ENCODE measurements around the gene ZBTB11. TPM values are rescaled to one million over a fixed set of nuclear protein-coding genes. Genes with fewer than 3 reads are reported as not detected.
A peak's percentile ranks its signal among the peaks of the same experiment; 100 is the strongest.
"Not testable (repeated sequence)": the region's sequence is repeated elsewhere in the genome, so short reads cannot be mapped to it uniquely, and the experiment has no call there.

Gene ZBTB11
- total RNA-seq, 1 donor from 2014 or later = 13.0 TPM

GRCh38 chr3:101701696-101702634 is 25.0 kb upstream of the ZBTB11 start:
- no peaks in the 10 kb centered on the region for H3K9me3 Mint-ChIP-seq (ENCODE audit: unreplicated experiment)
- no peaks in the 10 kb centered on the region for H3K4me1 Mint-ChIP-seq (ENCODE audit: unreplicated experiment)
- TF ChIP-seq CTCF (IDR thresholded peaks at IDR 0.05; ENCODE audit: unreplicated experiment) = no peak
- H3K27me3 Mint-ChIP-seq (ENCODE audit: unreplicated experiment) = no peaks in the 10 kb centered on the region
- no peak overlapping the region for H3K27ac Mint-ChIP-seq (ENCODE audit: unreplicated experiment)
- no peak for DNase-seq (ENCODE audit: low spot score)
- no peaks in the 10 kb centered on the region for H3K36me3 Mint-ChIP-seq (ENCODE audit: low read depth, unreplicated experiment)
- no peak overlapping the region for H3K4me3 Mint-ChIP-seq (ENCODE audit: unreplicated experiment)

GRCh38 chr3:101695779-101696372 is 18.9 kb upstream of the ZBTB11 start:
- Mint-ChIP-seq H3K27me3 (ENCODE audit: unreplicated experiment) (no peaks in the 10 kb centered on the region), H3K36me3 (ENCODE audit: low read depth, unreplicated experiment) (no peaks in the 10 kb centered on the region), H3K27ac (ENCODE audit: unreplicated experiment) (no peak overlapping the region), H3K9me3 (ENCODE audit: unreplicated experiment) (no peaks in the 10 kb centered on the region), H3K4me3 (ENCODE audit: unreplicated experiment) (no peak overlapping the region), H3K4me1 (ENCODE audit: unreplicated experiment) (no peaks in the 10 kb centered on the region)
- TF ChIP-seq CTCF (IDR thresholded peaks at IDR 0.05; ENCODE audit: unreplicated experiment) = peak; percentile 91
- DNase-seq (ENCODE audit: low spot score) = peak; percentile 52

GRCh38 chr3:101694836-101695235 is 17.9 kb upstream of the ZBTB11 start:
- DNase-seq (ENCODE audit: low spot score); H3K27ac Mint-ChIP-seq (ENCODE audit: unreplicated experiment); H3K27me3 Mint-ChIP-seq (ENCODE audit: unreplicated experiment); H3K4me3 Mint-ChIP-seq (ENCODE audit: unreplicated experiment); H3K4me1 Mint-ChIP-seq (ENCODE audit: unreplicated experiment); H3K9me3 Mint-ChIP-seq (ENCODE audit: unreplicated experiment); H3K36me3 Mint-ChIP-seq (ENCODE audit: low read depth, unreplicated experiment): not testable (repeated sequence)

- peak; percentile 57 for DNase-seq (ENCODE audit: low spot score)
- H3K27ac Mint-ChIP-seq (ENCODE audit: unreplicated experiment); H3K4me3 Mint-ChIP-seq (ENCODE audit: unreplicated experiment); H3K4me1 Mint-ChIP-seq (ENCODE audit: unreplicated experiment); H3K27me3 Mint-ChIP-seq (ENCODE audit: unreplicated experiment); H3K36me3 Mint-ChIP-seq (ENCODE audit: low read depth, unreplicated experiment); H3K9me3 Mint-ChIP-seq (ENCODE audit: unreplicated experiment): not testable (repeated sequence)
- TF ChIP-seq CTCF (IDR thresholded peaks at IDR 0.05; ENCODE audit: unreplicated experiment) = peak; percentile 49
Observed at GRCh38 chr3:101693540-101693939, 16.6 kb upstream of the ZBTB11 start.

- H3K4me3 Mint-ChIP-seq (ENCODE audit: unreplicated experiment); H3K36me3 Mint-ChIP-seq (ENCODE audit: low read depth, unreplicated experiment); H3K27me3 Mint-ChIP-seq (ENCODE audit: unreplicated experiment); H3K9me3 Mint-ChIP-seq (ENCODE audit: unreplicated experiment); H3K4me1 Mint-ChIP-seq (ENCODE audit: unreplicated experiment); H3K27ac Mint-ChIP-seq (ENCODE audit: unreplicated experiment); DNase-seq (ENCODE audit: low spot score): not testable (repeated sequence)
Observed at GRCh38 chr3:101691685-101692671, 15.0 kb upstream of the ZBTB11 start.

All from endothelial cell (in vitro differentiated cells).